ENCODE data around the gene ASTE1.
"Not testable (repeated sequence)": the region's sequence is repeated elsewhere in the genome, so short reads cannot be mapped to it uniquely, and the experiment has no call there.

DNA sequence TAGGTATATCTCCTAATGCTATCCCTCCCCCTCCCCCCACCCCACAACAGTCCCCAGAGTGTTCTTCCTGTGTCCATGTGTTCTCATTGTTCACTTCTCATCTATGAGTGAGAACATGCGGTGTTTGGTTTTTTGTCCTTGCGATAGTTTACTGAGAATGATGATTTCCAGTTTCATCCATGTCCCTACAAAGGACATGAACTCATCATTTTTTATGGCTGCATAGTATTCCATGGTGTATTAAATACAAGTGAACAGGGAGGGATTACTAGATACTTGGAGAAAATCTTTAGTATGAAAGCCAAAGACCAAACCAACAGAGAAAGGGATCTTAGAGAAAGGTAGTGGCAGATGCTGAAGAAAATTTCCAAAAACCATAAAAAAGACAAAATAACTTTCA is 54.0 kb downstream of the ASTE1 start:
- TF ChIP-seq, protein P1, sequence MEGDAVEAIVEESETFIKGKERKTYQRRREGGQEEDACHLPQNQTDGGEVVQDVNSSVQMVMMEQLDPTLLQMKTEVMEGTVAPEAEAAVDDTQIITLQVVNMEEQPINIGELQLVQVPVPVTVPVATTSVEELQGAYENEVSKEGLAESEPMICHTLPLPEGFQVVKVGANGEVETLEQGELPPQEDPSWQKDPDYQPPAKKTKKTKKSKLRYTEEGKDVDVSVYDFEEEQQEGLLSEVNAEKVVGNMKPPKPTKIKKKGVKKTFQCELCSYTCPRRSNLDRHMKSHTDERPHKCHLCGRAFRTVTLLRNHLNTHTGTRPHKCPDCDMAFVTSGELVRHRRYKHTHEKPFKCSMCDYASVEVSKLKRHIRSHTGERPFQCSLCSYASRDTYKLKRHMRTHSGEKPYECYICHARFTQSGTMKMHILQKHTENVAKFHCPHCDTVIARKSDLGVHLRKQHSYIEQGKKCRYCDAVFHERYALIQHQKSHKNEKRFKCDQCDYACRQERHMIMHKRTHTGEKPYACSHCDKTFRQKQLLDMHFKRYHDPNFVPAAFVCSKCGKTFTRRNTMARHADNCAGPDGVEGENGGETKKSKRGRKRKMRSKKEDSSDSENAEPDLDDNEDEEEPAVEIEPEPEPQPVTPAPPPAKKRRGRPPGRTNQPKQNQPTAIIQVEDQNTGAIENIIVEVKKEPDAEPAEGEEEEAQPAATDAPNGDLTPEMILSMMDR (IDR thresholded peaks at IDR 0.05; ENCODE audit: low read depth, low read length): not testable (repeated sequence)
- not testable (repeated sequence) for TF ChIP-seq POLR2A (IDR thresholded peaks at IDR 0.05; ENCODE audit: extremely low read depth, insufficient read length)
- TF ChIP-seq, protein P2, sequence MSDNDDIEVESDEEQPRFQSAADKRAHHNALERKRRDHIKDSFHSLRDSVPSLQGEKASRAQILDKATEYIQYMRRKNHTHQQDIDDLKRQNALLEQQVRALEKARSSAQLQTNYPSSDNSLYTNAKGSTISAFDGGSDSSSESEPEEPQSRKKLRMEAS (IDR thresholded peaks at IDR 0.05; ENCODE audit: low read depth, low read length): not testable (repeated sequence)
